Activated CD4-positive, alpha-beta T cell treated with anti-CD3 and anti-CD28 coated beads, Interleukin-2, amount 10 ng/mL, durations not matched to agents 24 days and 14 days (primary cell): ENCODE measurements around the gene SLC18A2. TPM values are rescaled to one million over a fixed set of nuclear protein-coding genes. Genes with fewer than 3 reads are reported as not detected.
A peak's percentile ranks its signal among the peaks of the same experiment; 100 is the strongest.

Experiments
- DNase-seq: peaks from one replicate; pipeline ENCODE4 v3.0.0; 2022
- H3K27ac Mint-ChIP-seq: one replicate; pipeline ENCODE4 v1.8.0; 2022; ENCODE audit warnings: mild to moderate bottlenecking, mixed read lengths
- H3K27me3 Mint-ChIP-seq: one replicate; pipeline ENCODE4 v1.8.0; 2022; ENCODE audit warnings: mixed read lengths
- H3K36me3 Mint-ChIP-seq: one replicate; pipeline ENCODE4 v1.8.0; 2022; ENCODE audit warnings: low read depth, mild to moderate bottlenecking, mixed read lengths
- H3K4me1 Mint-ChIP-seq: one replicate; pipeline ENCODE4 v1.8.0; 2021; ENCODE audit warnings: mixed read lengths
- H3K4me3 Mint-ChIP-seq: one replicate; pipeline ENCODE4 v1.8.0; 2022; ENCODE audit warnings: mild to moderate bottlenecking, moderate library complexity, mixed read lengths
- H3K9me3 Mint-ChIP-seq: one replicate; pipeline ENCODE4 v1.8.0; 2021; ENCODE audit warnings: mixed read lengths
- intact Hi-C: fragments of 100-400 bp; cut with micrococcal nuclease; formaldehyde crosslinking; loops from one replicate; pipeline ENCODE4 v1.15.1; 2023
- total RNA-seq: library from RNA; stranded (reverse); gene quantifications from 2 replicates; pipeline ENCODE4 v1.2.3, GENCODE V29; 2022

Gene SLC18A2
- not detected in 2 replicates for total RNA-seq

DNA sequence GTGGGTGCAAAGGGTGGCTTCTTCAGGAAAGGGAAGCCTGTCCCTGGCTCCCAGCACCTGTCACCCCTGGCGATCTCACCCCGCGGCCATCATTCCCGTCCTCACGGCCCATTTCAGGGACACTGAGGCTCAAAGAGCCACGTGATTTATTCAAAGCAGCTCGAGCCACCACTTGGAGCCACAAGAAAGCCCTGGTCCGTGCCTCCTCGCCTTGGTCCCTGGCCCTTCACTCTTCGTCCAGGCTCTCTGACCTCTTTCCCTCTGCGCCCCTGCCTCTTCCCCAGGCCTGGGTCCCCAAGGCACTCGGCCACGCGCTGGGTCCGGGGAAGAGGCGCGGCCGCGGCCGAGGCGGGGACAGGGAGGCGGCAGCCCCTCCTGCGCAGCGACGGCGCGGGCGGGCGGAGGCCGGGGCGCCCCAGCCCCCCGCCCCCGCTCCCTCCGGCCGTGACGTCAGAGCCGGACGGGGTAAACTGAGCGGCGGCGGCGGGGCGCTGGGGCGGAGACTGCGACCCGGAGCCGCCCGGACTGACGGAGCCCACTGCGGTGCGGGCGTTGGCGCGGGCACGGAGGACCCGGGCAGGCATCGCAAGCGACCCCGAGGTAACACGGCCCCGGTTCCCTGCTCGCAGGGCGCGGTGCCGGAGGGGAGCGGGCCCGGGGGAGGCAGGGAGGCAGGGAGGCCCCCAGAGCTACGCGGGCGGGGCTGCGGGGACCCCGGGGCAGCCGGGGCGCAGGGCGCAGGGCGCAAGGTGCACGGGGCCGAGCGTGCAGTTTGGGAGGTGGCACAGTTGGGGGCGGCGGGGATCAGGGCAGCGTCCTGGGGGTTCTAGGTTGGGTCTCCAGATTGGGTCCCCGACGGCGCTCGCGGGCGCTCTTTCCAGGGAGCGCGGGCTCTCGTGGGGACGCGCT, at the start of gene SLC18A2:
TSS of gene SLC18A2 (plus strand) at position 494 of the 909 bp plus-strand sequence. CDS start 580 bp downstream, outside the sequence.
- H3K9me3 Mint-ChIP-seq, result no peaks in the 10 kb centered on the region
- no peaks in the 10 kb centered on the region for H3K36me3 Mint-ChIP-seq
- no peak within 1 kb of the TSS for H3K27ac Mint-ChIP-seq
- intact Hi-C loops, result no loop called here
- no peak for DNase-seq
- peaks cover 45% of the 10 kb centered on the region for H3K27me3 Mint-ChIP-seq
- H3K4me1 Mint-ChIP-seq, result no peaks in the 10 kb centered on the region
- H3K4me3 Mint-ChIP-seq, result peak within 1 kb of the TSS; percentile 30

DNA sequence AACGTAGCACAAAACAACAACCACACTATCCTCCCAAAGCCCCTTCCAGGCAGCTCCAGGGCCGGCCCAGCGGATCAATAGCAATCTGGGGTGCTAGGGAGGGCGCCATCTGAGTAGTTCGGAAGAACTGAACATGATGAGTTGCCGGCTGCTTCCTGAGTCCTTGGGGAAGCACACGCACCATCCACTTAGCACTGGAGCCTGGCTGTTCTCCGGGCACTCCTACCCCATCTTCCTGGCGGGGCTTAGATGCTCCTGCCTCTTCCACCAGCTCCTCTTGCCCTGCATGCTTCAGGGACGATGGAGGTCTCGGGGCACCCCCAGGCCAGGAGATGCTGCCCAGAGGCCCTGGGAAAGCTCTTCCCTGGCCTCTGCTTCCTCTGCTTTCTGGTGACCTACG, 43.7 kb upstream of the SLC18A2 start, which contains the start of gene KCNK18:
TSS of gene KCNK18 (plus strand) at position 301 of the 400 bp plus-strand sequence. CDS start at position 301, 0 bp downstream.
- Mint-ChIP-seq H3K4me3 (no peak within 1 kb of the TSS), H3K36me3 (no peaks in the 10 kb centered on the region), H3K27me3 (no peaks in the 10 kb centered on the region), H3K27ac (no peak within 1 kb of the TSS), H3K4me1 (no peaks in the 10 kb centered on the region), H3K9me3 (no peaks in the 10 kb centered on the region)
- DNase-seq, result no peak
- intact Hi-C loops, result no loop called here

DNA sequence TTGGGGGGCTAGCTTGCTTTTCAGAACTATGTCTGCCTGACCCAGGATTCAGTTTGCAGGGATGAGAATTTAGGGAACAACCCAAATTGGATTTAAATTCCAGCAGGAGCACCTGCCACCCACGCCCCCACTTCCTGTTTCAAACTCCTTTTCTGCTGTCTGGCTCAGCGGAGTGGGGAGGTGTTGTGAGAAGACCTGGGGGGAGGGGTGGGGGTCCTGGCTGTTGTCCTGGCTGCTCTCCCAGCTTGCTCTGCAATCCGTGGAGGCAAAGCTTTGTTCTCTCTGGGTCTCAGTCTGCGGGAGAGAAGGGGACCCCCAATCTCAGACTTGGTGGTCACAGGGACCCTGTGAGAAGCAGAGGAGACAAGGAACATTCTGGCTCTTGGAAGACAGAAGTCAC, 42.8 kb upstream of the SLC18A2 start:
- H3K9me3 Mint-ChIP-seq, result no peaks in the 10 kb centered on the region
- H3K4me1 Mint-ChIP-seq, result no peaks in the 10 kb centered on the region
- H3K4me3 Mint-ChIP-seq, result no peak overlapping the region
- no peak overlapping the region for H3K27ac Mint-ChIP-seq
- H3K27me3 Mint-ChIP-seq, result no peaks in the 10 kb centered on the region
- intact Hi-C loops, result no loop called here
- no peaks in the 10 kb centered on the region for H3K36me3 Mint-ChIP-seq
- DNase-seq, result no peak

DNA sequence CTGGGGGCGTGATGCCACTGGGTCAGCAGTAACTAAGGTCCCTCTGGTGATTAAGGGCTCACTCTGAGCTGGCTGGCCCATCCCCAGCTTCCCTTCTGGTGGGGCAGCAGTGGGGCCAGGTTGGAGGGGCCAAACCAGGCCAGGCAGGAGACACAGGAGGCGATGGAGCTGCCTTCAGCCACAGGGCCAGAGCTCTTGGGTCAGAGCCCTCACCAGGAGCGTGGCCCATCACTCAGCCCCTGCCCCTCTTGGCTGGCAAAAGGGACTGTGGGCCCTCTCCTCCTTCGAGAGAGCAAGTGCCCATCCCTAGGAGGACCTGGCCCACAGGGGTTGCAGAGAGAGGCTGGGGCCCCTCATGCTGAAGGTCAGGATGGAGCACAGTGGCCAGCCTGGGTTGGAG, 39.1 kb upstream of the SLC18A2 start:
- Mint-ChIP-seq H3K36me3 (no peaks in the 10 kb centered on the region), H3K4me1 (no peaks in the 10 kb centered on the region), H3K9me3 (no peaks in the 10 kb centered on the region), H3K27me3 (no peaks in the 10 kb centered on the region), H3K27ac (no peak overlapping the region), H3K4me3 (no peak overlapping the region)
- intact Hi-C loops, result no loop called here
- no peak for DNase-seq

DNA sequence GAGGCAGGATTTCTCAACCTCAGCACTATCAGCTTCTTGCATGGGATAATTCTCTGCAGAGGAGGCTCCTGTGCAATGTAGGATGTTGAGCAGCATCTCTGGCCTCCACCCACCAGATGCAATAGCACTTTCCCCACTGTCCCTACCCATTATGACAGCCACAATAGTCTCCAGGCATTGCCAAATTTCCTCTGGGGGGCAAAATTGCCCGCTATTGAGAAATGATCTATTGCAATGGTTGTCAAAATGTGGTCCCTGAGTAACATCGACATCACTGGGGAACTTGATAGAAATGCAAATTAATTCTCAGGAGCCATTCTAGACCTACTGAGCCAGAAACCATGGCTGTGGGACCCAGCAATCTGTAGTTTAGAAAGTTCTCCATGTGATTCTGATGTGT, 36.6 kb upstream of the SLC18A2 start:
- H3K4me1 Mint-ChIP-seq, result no peaks in the 10 kb centered on the region
- no peak overlapping the region for H3K4me3 Mint-ChIP-seq
- intact Hi-C loops, result no loop called here
- no peaks in the 10 kb centered on the region for H3K9me3 Mint-ChIP-seq
- no peaks in the 10 kb centered on the region for H3K36me3 Mint-ChIP-seq
- H3K27me3 Mint-ChIP-seq, result no peaks in the 10 kb centered on the region
- H3K27ac Mint-ChIP-seq, result no peak overlapping the region
- no peak for DNase-seq

DNA sequence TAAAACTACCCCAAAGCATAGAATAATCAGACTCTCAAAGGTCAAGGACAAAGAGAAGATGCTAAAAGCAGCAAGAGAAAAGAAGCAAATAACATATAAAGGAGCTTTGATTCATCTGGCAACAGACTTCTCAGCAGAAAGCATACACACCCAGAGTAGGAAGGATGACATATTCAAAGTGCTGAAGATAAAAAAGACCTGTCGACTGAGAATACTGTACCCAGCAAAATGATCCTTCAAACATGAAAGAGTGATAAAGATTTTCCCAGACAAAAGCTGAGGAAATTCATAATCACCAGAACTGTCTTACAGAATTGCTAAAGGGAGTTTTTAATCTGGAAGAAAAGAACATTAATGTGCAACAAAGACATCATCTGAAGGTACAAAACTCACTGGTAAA, 28.7 kb upstream of the SLC18A2 start:
- Mint-ChIP-seq H3K4me3 (no peak overlapping the region), H3K27ac (no peak overlapping the region), H3K9me3 (no peaks in the 10 kb centered on the region), H3K4me1 (peaks cover 4% of the 10 kb centered on the region), H3K36me3 (no peaks in the 10 kb centered on the region), H3K27me3 (peaks cover 19% of the 10 kb centered on the region)
- no peak for DNase-seq
- intact Hi-C loops, result no loop called here

DNA sequence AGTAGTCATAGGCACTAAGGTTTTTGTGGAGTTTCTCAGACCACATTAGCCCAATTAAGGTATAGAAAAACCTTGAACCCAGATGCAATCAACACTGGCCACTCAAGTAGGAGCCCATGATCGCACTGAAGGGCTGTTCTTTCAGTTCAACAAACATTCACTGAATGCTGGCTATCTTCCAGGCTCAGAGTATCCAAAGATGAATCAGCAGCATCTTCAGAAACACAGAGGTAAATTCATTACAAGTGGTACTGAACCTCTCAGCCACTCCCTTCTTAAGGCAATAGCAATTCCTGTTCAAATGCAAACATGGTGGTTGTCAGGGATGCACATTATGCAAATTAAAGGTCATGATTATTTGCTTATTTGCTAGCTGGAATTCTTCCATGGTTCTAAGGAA, 26.5 kb upstream of the SLC18A2 start:
- intact Hi-C loops, result no loop called here
- Mint-ChIP-seq H3K9me3 (no peaks in the 10 kb centered on the region), H3K4me1 (peaks cover 7% of the 10 kb centered on the region), H3K4me3 (no peak overlapping the region), H3K36me3 (no peaks in the 10 kb centered on the region), H3K27ac (no peak overlapping the region), H3K27me3 (peaks cover 27% of the 10 kb centered on the region)
- DNase-seq, result no peak

DNA sequence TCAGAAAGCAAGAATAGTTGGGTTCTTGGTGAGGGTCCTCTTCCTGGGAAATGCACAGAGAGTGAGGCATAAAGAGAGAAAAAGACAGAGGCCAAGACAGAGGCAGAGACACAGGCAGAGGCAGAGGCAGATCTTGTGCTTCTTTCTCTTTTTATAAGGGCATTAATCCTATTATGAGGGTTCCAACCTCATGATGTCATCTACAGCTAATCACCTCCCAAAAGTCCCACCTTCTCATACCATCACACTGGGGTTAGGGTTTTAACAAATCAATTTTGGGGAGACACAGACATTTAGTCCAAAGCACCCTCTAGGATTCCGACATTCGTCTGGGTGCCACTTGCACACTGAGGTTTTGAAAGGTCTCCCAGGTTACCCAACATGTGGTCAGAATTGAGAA, 25.8 kb upstream of the SLC18A2 start:
- H3K27ac Mint-ChIP-seq, result no peak overlapping the region
- peaks cover 7% of the 10 kb centered on the region for H3K4me1 Mint-ChIP-seq
- DNase-seq, result no peak
- intact Hi-C loops, result loop anchor here (5.0 kb wide), 1 partner anchor 162 kb away; the partner anchor contains the start of gene PDZD8
- no peaks in the 10 kb centered on the region for H3K9me3 Mint-ChIP-seq
- no peaks in the 10 kb centered on the region for H3K36me3 Mint-ChIP-seq
- no peak overlapping the region for H3K4me3 Mint-ChIP-seq
- H3K27me3 Mint-ChIP-seq, result peaks cover 27% of the 10 kb centered on the region

DNA sequence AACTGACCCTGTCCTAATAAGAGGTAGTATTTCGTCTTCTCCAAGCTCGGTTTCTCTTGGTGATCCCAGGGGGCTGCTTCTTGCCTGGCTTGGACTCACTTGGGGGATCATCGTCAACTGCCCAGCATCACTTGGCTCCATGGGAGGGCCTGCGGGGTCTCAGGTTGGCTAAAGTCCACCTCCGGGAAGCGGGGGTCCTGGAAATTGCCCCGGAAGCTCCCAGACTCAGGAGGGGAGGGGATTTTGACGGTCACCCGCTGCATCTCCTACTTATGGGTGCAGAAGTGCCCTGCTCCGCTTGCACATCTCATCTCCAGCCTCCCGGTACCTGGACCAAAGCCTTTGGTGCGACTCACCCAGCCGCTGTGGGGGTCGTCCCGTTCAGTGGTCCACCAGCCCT, 24.9 kb upstream of the SLC18A2 start:
- no peaks in the 10 kb centered on the region for H3K36me3 Mint-ChIP-seq
- no peak overlapping the region for H3K27ac Mint-ChIP-seq
- intact Hi-C loops, result loop anchor here (5.0 kb wide), 1 partner anchor 161 kb away; the partner anchor contains the start of gene PDZD8
- no peak for DNase-seq
- no peaks in the 10 kb centered on the region for H3K9me3 Mint-ChIP-seq
- peaks cover 25% of the 10 kb centered on the region for H3K27me3 Mint-ChIP-seq
- peak overlapping the region; percentile 83 for H3K4me3 Mint-ChIP-seq
- H3K4me1 Mint-ChIP-seq, result peaks cover 7% of the 10 kb centered on the region

DNA sequence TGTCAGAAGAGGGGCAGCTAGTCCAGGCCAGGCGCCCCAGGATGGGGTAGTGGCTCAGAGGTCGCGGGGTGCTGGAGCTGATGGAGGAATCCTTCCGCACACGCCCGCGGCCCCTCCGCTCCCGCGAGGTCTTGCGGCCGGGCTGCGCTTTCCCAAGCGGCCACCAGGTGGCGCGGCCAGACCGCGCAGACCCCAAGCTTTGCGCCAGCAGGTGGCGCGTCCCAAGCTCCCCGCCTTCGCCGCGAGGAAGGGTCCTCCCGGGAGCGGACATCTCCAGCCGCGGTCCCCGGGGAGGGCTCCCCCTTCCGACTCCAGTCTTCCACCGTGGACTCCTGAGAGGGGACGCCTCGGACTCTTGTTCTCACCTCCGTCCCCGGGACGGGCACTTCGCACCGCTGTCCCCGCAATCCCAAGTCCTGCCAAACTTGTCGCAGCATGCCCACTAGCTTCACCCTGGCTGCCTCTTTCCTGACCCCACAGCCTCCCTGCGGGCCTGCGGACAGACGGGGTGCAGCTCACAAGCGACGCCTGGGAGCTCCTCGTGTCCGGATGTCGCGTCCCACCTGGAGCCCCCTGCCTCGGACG, 24.2 kb upstream of the SLC18A2 start:
- no peaks in the 10 kb centered on the region for H3K9me3 Mint-ChIP-seq

DNA sequence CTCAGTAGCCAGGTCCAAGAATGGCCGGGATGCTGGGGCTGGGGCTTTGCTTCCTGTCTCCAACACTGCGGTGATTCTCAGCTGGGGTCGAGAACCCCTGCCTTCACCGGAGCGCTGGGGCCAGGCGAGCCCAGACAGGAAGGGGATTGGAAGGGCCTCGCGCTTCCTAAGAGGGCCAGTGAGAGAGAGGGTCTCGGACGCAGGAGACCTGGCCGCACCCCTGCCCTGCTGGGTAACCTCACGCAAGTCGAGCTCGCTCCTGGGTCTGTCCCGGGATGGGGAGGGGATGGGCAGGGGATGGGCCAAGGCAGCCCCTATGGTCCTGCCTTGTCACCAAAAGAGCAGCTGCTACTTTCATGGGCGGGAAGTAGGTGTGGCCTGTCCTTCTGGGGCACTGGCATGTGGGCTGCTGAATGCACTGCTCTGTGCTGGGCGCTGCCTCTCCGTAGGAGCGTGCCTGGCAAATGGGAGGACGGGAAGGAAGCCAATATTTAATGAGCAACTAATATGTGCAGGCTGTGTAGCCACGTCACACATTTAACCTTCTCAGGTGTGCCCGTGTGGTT, 23.6 kb upstream of the SLC18A2 start:
- intact Hi-C loops, result loop anchor here (1.0 to 5.0 kb wide), 2 partner anchors 103 to 160 kb away; partner anchors contain the start of gene PDZD8

More for the DNA sequence above, 24.2 kb upstream of the SLC18A2 start:
- Mint-ChIP-seq H3K27ac (no peak overlapping the region), H3K4me1 (peaks cover 7% of the 10 kb centered on the region), H3K4me3 (peak overlapping the region; percentile 83), H3K27me3 (peaks cover 24% of the 10 kb centered on the region), H3K36me3 (no peaks in the 10 kb centered on the region)
- intact Hi-C loops, result loop anchor here (1.0 to 5.0 kb wide), 2 partner anchors 104 to 161 kb away; partner anchors contain the start of gene PDZD8
- peak; percentile 93 for DNase-seq

DNA sequence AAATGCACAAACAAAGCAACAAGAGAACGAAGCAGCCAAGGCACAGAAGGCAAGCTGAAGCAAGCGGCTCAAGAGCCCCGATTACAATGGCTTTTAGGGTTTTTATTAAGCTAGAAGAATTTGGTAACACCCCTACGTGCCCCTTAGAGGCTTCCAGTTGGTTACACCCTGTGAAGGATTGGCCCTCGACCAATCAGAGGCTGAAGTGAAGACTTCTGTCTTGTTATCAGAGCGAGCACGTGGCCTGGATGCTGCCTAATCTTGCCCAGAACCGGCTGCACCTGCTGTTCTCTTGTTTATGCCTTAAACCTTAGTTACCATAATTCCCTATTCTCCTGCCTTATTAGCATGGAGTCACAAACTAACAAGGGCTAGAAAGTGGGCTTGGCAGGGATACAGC, 22.3 kb upstream of the SLC18A2 start:
- no peaks in the 10 kb centered on the region for H3K36me3 Mint-ChIP-seq
- H3K4me3 Mint-ChIP-seq, result no peak overlapping the region
- H3K9me3 Mint-ChIP-seq, result no peaks in the 10 kb centered on the region
- intact Hi-C loops, result loop anchor here (5.0 kb wide), 1 partner anchor 159 kb away; the partner anchor contains the start of gene PDZD8
- H3K27ac Mint-ChIP-seq, result no peak overlapping the region
- no peak for DNase-seq
- H3K4me1 Mint-ChIP-seq, result peaks cover 7% of the 10 kb centered on the region
- H3K27me3 Mint-ChIP-seq, result peaks cover 18% of the 10 kb centered on the region

More for the DNA sequence above, 23.6 kb upstream of the SLC18A2 start:
- Mint-ChIP-seq H3K4me1 (peaks cover 7% of the 10 kb centered on the region), H3K4me3 (peak overlapping the region; percentile 83), H3K27ac (no peak overlapping the region), H3K36me3 (no peaks in the 10 kb centered on the region), H3K27me3 (peaks cover 21% of the 10 kb centered on the region), H3K9me3 (no peaks in the 10 kb centered on the region)
- peak; percentile 75 for DNase-seq

DNA sequence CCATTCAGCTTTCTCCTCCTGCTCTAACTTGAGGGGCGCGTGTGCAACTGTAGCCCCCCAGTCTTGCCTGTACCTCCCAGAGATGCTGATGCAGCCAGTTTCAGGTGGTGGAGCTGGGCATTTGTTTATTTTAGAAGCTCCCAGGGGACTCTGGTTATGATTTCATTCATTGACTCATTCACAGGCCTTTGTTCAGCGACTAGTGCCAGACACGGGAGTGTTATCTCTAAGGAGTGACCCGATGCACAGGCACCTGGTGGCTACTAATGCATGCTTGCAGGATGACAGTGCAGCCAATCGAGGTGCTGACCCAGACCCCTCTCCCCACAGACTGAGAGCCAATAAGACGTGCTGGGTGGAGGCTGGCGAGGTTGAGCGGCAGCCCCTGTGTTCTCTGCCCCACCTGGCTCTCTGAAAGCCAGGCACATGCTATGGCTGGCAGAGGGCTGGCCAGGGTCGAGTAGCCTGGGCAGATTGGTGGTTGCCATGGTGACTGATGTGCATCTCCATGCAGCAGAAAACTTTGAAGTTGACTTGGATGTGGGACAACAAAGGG, 19.7 kb upstream of the SLC18A2 start:
- Mint-ChIP-seq H3K4me3 (no peak overlapping the region), H3K4me1 (peaks cover 7% of the 10 kb centered on the region), H3K36me3 (no peaks in the 10 kb centered on the region), H3K27ac (no peak overlapping the region), H3K27me3 (peaks cover 9% of the 10 kb centered on the region), H3K9me3 (no peaks in the 10 kb centered on the region)
- no peak for DNase-seq
- intact Hi-C loops, result no loop called here
